Heart left ventricle (tissue), 13 donors: ENCODE data around the gene XIRP2.

Source experiments
- POLR2A ChIP-seq, 2 donors: fragments of 450-650 bp; IDR thresholded peaks; one replicate each; pipeline ENCODE4 v1.6.1; 2017; ENCODE audit warnings: antibody characterized with exemption in 2 of 2, mild to moderate bottlenecking in 2 of 2, moderate library complexity in 2 of 2
- TF ChIP-seq, protein P1 (sequence below), 12 donors: fragments of 200-600 bp; sonication (generic) in 4 of 12; IDR thresholded peaks; one replicate each; pipeline versions ENCODE4 v1.5.0 to v1.8.0; 2018 to 2022; ENCODE audit warnings: antibody characterized with exemption in 12 of 12, mild to moderate bottlenecking in 5 of 12
- donor health status: ischemic (EF 13 %, LVEDD 7.1; RV severe dilation, severe dysfunction).
- donor health status: DM: no; HTN: yes; CAD: no.
- donor health status: DM: no; HTN: no; CAD: no.
- donor health status: ischemic (EF 25% LVEDD 6.9; RV normal size, moderate dysfunction).
- donor health status: ischemic (EF 25% LVEDD 5.7; RV mildly dilated, moderate dysfunction).
- donor health status: ischemic (EF 35%, LVEDD 5.7; RV mildly dilated, moderate dysfunction).
- donor health status: nonischemic (EF 11% LVEDD 7.7; RV severe dilation, severe dysfunction).
- donor health status: DM: yes; HTN: yes; CAD: no.
- donor health status: PGD.
- donor health status: ischemic (EF 29% LVEDD 5.4; RV normal size, mild dysfunction).
- donor health status: nonischemic (EF 23%, LVEDD 6.1; RV moderate dilation, normal function).

DNA sequence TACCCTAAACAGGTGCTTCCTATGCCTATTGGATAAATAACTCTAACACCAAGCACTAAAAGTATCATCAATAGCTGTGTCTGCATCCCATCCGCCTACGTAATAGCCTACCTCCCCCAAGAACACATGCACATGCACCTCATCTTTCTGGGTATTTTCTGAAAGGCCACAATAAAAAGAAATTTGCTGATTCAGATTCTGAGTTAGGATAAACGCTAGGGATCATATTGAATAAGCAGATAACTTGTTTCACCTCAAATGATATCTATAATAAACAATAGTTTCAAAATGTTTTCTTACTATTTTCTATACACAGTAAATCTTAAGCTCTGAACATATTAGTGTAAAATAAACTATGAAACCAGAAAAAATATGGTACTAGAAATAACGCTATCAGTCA lies 112.9 kb downstream of the XIRP2 start:
- TF ChIP-seq, protein P1, sequence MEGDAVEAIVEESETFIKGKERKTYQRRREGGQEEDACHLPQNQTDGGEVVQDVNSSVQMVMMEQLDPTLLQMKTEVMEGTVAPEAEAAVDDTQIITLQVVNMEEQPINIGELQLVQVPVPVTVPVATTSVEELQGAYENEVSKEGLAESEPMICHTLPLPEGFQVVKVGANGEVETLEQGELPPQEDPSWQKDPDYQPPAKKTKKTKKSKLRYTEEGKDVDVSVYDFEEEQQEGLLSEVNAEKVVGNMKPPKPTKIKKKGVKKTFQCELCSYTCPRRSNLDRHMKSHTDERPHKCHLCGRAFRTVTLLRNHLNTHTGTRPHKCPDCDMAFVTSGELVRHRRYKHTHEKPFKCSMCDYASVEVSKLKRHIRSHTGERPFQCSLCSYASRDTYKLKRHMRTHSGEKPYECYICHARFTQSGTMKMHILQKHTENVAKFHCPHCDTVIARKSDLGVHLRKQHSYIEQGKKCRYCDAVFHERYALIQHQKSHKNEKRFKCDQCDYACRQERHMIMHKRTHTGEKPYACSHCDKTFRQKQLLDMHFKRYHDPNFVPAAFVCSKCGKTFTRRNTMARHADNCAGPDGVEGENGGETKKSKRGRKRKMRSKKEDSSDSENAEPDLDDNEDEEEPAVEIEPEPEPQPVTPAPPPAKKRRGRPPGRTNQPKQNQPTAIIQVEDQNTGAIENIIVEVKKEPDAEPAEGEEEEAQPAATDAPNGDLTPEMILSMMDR (IDR thresholded peaks at IDR 0.05), result no peak
- no peak for TF ChIP-seq POLR2A (IDR thresholded peaks at IDR 0.05)
